Mesothelial cell of epicardium (in vitro differentiated cells): ENCODE measurements around the gene ZBTB43. TPM values are rescaled to one million over a fixed set of nuclear protein-coding genes. Genes with fewer than 3 reads are reported as not detected.
A peak's percentile ranks its signal among the peaks of the same experiment; 100 is the strongest.

ENCODE experiments used
- DNase-seq, 2 experiments: peaks; one replicate each; pipeline ENCODE4 v3.0.0; 2021; ENCODE audit warnings: low spot score in 2 of 2; ENCODE audit not compliant: unreplicated experiment in 2 of 2
- H3K27ac Mint-ChIP-seq: 2 replicates; pipeline ENCODE4 v1.8.0; 2021; ENCODE audit warnings: mixed read lengths
- H3K27me3 Mint-ChIP-seq: 2 replicates; pipeline ENCODE4 v1.8.0; 2021; ENCODE audit warnings: low read depth, mixed read lengths
- H3K36me3 Mint-ChIP-seq: 2 replicates; pipeline ENCODE4 v1.8.0; 2021; ENCODE audit warnings: mixed read lengths
- H3K4me1 Mint-ChIP-seq: 2 replicates; pipeline ENCODE4 v1.8.0; 2021; ENCODE audit warnings: mixed read lengths
- H3K4me3 Mint-ChIP-seq: 2 replicates; pipeline ENCODE4 v1.8.0; 2021; ENCODE audit warnings: mild to moderate bottlenecking, moderate library complexity, mixed read lengths
- H3K9me3 Mint-ChIP-seq: 2 replicates; pipeline ENCODE4 v1.8.0; 2021; ENCODE audit warnings: mixed read lengths
- CTCF ChIP-seq: fragments of 200-600 bp; sonication (generic); IDR thresholded peaks from one replicate; pipeline ENCODE4 v1.5.0; 2021; ENCODE audit warnings: antibody characterized with exemption; ENCODE audit not compliant: unreplicated experiment
- total RNA-seq: library from RNA; stranded (reverse); gene quantifications from 3 replicates; pipeline ENCODE4 v1.2.1, GENCODE V29; 2021

Gene ZBTB43
- total RNA-seq, 1 donor from 2014 or later = 21.4 TPM

DNA sequence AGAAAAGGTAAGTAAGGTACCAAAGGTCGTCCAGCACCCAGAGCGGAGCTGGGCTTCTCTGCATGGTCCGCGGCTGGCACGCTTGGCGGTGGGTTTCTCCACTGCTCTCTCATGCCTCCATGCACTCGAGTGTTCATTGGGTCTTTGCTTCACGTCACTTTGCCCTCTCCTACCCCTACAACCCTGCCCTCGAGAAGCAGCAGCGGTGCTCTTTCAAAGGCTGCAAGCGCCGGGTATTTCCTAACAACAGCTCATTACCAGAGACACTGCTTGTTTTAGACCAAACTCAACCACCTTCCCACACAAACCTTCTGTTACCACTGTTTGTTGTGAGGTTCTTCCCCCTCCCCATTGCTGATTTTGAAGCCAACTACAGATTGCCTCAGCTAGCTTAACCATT is 34.1 kb downstream of the ZBTB43 start:
- no peaks in the 10 kb centered on the region for H3K9me3 Mint-ChIP-seq
- no peak for TF ChIP-seq CTCF
- H3K4me1 Mint-ChIP-seq = peaks cover 32% of the 10 kb centered on the region
- no peak overlapping the region for H3K4me3 Mint-ChIP-seq
- peak overlapping the region; percentile 64 for H3K27ac Mint-ChIP-seq
- DNase-seq = peak in 1 of 2 experiments; percentile 33
- H3K27me3 Mint-ChIP-seq = no peaks in the 10 kb centered on the region
- peaks cover 20% of the 10 kb centered on the region for H3K36me3 Mint-ChIP-seq

DNA sequence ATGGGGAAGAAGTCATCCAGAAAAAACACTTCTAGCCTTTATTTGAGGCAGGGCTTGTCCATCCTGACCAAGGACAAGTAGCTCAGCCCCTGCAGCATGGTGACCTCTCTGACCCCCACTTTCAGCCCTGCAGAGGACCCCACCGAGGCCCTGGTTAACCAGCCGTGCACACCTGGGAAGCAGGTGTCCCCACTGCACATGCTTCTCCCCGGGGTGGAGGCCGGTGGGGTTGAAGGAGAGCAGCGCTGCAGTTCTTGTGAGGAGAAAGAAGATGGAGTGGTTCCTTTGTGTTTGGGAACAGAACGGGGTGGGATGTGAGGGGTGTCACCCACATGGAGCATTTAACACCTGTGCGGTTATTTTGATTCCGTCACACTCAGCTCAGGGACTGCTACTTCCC is 34.5 kb downstream of the ZBTB43 start:
- no peak overlapping the region for H3K4me3 Mint-ChIP-seq
- no peaks in the 10 kb centered on the region for H3K27me3 Mint-ChIP-seq
- H3K27ac Mint-ChIP-seq = peak overlapping the region; percentile 64
- H3K4me1 Mint-ChIP-seq = peaks cover 34% of the 10 kb centered on the region
- H3K36me3 Mint-ChIP-seq = peaks cover 16% of the 10 kb centered on the region
- DNase-seq = peak in 1 of 2 experiments; percentile 21
- TF ChIP-seq CTCF = no peak
- H3K9me3 Mint-ChIP-seq = no peaks in the 10 kb centered on the region

DNA sequence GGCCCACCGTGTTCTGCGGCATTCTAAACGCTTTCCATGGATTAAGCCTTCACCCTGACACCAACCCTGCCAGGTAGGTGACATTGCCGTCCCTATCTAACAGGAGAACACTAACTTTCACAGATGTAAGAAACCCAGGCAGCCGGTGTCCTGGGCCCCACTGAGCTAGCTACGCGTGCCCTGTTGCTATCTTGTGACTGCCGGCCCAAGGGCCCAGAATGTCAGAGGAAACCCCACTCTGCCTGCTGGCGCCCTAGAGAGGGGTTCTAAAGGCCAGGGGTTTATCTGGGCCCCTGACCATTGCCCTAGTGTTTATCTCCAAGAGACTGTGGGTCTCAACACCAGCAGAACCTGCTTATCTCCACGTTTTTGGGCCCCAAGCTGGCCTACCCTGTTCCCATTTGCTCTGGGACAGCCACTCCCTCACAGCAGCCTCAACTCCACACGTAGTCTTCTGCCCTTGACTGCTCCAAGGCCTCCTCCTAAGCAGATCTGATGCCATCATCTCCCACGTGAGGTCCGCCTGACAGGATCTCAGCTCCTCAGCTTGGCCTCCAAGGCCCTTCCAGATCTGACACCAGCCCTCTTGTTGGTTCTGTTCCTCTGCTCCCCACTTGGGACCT is 37.5 kb downstream of the ZBTB43 start:
- Mint-ChIP-seq H3K4me3 (no peak overlapping the region), H3K27ac (peak overlapping the region; percentile 43), H3K36me3 (peaks cover 3% of the 10 kb centered on the region), H3K9me3 (no peaks in the 10 kb centered on the region), H3K4me1 (peaks cover 34% of the 10 kb centered on the region), H3K27me3 (no peaks in the 10 kb centered on the region)
- no peak for TF ChIP-seq CTCF
- DNase-seq = peak in 1 of 2 experiments; percentile 19

DNA sequence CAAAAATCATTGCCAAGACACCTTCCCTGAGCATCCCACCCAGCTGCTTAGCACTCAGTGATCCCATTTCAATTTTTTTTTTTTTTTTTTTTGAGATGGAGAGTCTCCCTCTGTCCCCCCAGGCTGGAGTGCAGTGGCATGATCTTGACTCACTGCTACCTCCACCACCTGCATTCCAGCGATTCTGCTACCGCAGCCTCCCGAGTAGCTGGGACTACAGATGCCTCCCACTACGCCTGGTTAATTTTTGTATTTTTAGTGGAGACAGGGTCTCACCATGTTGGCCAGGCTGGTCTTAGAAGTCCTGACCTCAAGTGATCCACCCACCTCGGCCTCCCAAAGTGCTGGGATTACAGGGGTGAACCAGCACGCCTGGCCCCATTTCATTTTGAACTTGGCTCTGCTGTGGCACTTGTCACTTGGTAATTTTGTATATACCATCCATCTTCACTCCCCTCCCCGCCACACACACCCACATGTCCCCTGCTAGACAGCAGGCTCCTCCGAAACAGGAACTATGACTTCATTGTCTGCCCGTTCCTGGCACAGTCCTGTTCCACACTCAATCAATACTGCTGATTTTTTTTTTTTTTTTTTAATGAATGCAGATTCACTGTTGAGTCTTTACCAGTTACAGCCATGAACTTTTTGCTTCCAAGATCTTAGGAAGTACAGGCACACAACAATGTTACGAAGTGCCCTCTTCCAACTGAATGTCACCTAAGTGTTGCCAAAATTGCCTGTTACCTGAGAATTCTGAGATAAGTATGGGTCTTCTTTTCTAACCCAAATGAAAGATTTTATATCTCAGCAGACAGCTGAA is 38.3 kb downstream of the ZBTB43 start:
- Mint-ChIP-seq H3K4me1 (peaks cover 34% of the 10 kb centered on the region), H3K4me3 (no peak overlapping the region), H3K27me3 (no peaks in the 10 kb centered on the region), H3K36me3 (no peaks in the 10 kb centered on the region), H3K9me3 (no peaks in the 10 kb centered on the region), H3K27ac (peak overlapping the region; percentile 89)
- TF ChIP-seq CTCF = no peak
- peak in 1 of 2 experiments; percentile 34 for DNase-seq

GRCh38 chr9:126844085-126844484 is 39.2 kb downstream of the ZBTB43 start:
- Mint-ChIP-seq H3K27ac (peak overlapping the region; percentile 89), H3K27me3 (no peaks in the 10 kb centered on the region), H3K4me3 (no peak overlapping the region), H3K36me3 (no peaks in the 10 kb centered on the region), H3K4me1 (peaks cover 30% of the 10 kb centered on the region), H3K9me3 (no peaks in the 10 kb centered on the region)
- no peak for TF ChIP-seq CTCF
- peak in 1 of 2 experiments; percentile 22 for DNase-seq
